ENCODE results near the gene ELMO1. TPM values are rescaled to one million over a fixed set of nuclear protein-coding genes. Genes with fewer than 3 reads are reported as not detected.
A peak's percentile ranks its signal among the peaks of the same experiment; 100 is the strongest.

The ELMO1 gene
- total and polyA plus RNA-seq, 2 donors from 2014 or later = 6.0 to 35.4 TPM

- TF ChIP-seq, protein P1, sequence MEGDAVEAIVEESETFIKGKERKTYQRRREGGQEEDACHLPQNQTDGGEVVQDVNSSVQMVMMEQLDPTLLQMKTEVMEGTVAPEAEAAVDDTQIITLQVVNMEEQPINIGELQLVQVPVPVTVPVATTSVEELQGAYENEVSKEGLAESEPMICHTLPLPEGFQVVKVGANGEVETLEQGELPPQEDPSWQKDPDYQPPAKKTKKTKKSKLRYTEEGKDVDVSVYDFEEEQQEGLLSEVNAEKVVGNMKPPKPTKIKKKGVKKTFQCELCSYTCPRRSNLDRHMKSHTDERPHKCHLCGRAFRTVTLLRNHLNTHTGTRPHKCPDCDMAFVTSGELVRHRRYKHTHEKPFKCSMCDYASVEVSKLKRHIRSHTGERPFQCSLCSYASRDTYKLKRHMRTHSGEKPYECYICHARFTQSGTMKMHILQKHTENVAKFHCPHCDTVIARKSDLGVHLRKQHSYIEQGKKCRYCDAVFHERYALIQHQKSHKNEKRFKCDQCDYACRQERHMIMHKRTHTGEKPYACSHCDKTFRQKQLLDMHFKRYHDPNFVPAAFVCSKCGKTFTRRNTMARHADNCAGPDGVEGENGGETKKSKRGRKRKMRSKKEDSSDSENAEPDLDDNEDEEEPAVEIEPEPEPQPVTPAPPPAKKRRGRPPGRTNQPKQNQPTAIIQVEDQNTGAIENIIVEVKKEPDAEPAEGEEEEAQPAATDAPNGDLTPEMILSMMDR (IDR thresholded peaks at IDR 0.05; ENCODE audit: borderline replicate concordance, extremely low read depth, insufficient read depth) = no peak
- DNase-seq = peak in 1 of 5 donors; percentile 81
- H3K27ac ChIP-seq (ENCODE audit: low read depth in 2 of 2, low read length in 2 of 2) = no peak overlapping the region
These were observed 132.6 kb downstream of the ELMO1 start for GRCh38 chr7:37315772-37316715.

GRCh38 chr7:37312608-37313007, 136.1 kb downstream of the ELMO1 start:
- DNase-seq (no peak), FAIRE-seq (no peak)
- H3K9me3 ChIP-seq (ENCODE audit: control insufficient read depth in 2 of 3, insufficient read depth in 1 of 3, low read length in 3 of 3) = no peaks in the 10 kb centered on the region
- no peaks in the 10 kb centered on the region for H3K36me3 ChIP-seq (ENCODE audit: control insufficient read depth in 2 of 3, insufficient read depth in 3 of 3, low read length in 3 of 3)
- no peak overlapping the region for H3K9ac ChIP-seq (ENCODE audit: low read length in 3 of 3)
- TF ChIP-seq, protein P1 (IDR thresholded peaks at IDR 0.05; ENCODE audit: borderline replicate concordance, extremely low read depth, insufficient read depth) = no peak
- intact Hi-C loops (cut with DNase I) = no loop called here
- H3K4me3 ChIP-seq (ENCODE audit: low read length in 3 of 3) = no peak overlapping the region
- H3K27ac ChIP-seq (ENCODE audit: low read depth in 2 of 2, low read length in 2 of 2) = no peak overlapping the region
- H3K27me3 ChIP-seq (ENCODE audit: control insufficient read depth, insufficient read depth, low read length) = no peaks in the 10 kb centered on the region
- H3K4me1 ChIP-seq (ENCODE audit: control insufficient read depth in 2 of 3, insufficient read depth in 2 of 3, low read depth in 1 of 3, low read length in 3 of 3) = no peaks in the 10 kb centered on the region

More at GRCh38 chr7:37315772-37316715, 132.6 kb downstream of the ELMO1 start:
- no peaks in the 10 kb centered on the region for H3K4me1 ChIP-seq (ENCODE audit: control insufficient read depth in 2 of 3, insufficient read depth in 2 of 3, low read depth in 1 of 3, low read length in 3 of 3)
- no peak for FAIRE-seq
- no peak overlapping the region for H3K9ac ChIP-seq (ENCODE audit: low read length in 3 of 3)
- no peak overlapping the region for H3K4me3 ChIP-seq (ENCODE audit: low read length in 3 of 3)
- H3K27me3 ChIP-seq (ENCODE audit: control insufficient read depth, insufficient read depth, low read length) = no peaks in the 10 kb centered on the region
- H3K9me3 ChIP-seq (ENCODE audit: control insufficient read depth in 2 of 3, insufficient read depth in 1 of 3, low read length in 3 of 3) = no peaks in the 10 kb centered on the region
- H3K36me3 ChIP-seq (ENCODE audit: control insufficient read depth in 2 of 3, insufficient read depth in 3 of 3, low read length in 3 of 3) = no peaks in the 10 kb centered on the region
- intact Hi-C loops (cut with DNase I) = no loop called here

DNA sequence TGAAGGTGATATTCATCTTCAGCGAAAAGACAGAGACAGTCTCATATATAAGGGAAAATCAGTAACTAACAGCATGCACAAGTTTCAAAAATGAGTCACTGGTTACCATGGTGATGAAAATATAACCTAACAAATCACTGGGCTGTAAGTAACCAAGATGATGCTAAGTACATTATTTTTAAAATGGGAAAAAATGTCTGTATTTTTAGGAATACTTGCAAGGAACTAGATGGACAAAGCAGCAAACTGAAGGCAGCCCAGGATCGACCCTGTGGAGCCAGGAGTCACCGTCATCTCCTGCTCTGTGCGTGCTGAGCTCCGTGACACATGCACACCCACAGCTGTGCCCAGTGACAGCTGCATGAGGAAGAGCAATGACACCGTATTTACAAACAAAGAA, 137.3 kb downstream of the ELMO1 start:
- intact Hi-C loops (cut with DNase I) = no loop called here
- Histone ChIP-seq H3K4me3 (ENCODE audit: low read length in 3 of 3) (no peak overlapping the region), H3K4me1 (ENCODE audit: control insufficient read depth in 2 of 3, insufficient read depth in 2 of 3, low read depth in 1 of 3, low read length in 3 of 3) (no peaks in the 10 kb centered on the region), H3K9ac (ENCODE audit: low read length in 3 of 3) (no peak overlapping the region), H3K27me3 (ENCODE audit: control insufficient read depth, insufficient read depth, low read length) (no peaks in the 10 kb centered on the region), H3K27ac (ENCODE audit: low read depth in 2 of 2, low read length in 2 of 2) (no peak overlapping the region), H3K36me3 (ENCODE audit: control insufficient read depth in 2 of 3, insufficient read depth in 3 of 3, low read length in 3 of 3) (no peaks in the 10 kb centered on the region), H3K9me3 (ENCODE audit: control insufficient read depth in 2 of 3, insufficient read depth in 1 of 3, low read length in 3 of 3) (no peaks in the 10 kb centered on the region)
- no peak for DNase-seq
- no peak for FAIRE-seq
- TF ChIP-seq, protein P1 (IDR thresholded peaks at IDR 0.05; ENCODE audit: borderline replicate concordance, extremely low read depth, insufficient read depth) = no peak

Data from kidney (tissue), 14 donors.